Left lobe of liver (tissue), 2 donors: ENCODE data around the gene UBE2I. TPM values are rescaled to one million over a fixed set of nuclear protein-coding genes. Genes with fewer than 3 reads are reported as not detected.

Experiments used
- ATAC-seq: fragments of 200-7000 bp; cut with Tn5 transposase; one replicate; pipeline ENCODE4 v1.9.1; 2020; ENCODE audit warnings: mild to moderate bottlenecking, moderate library complexity
- DNase-seq: peaks from one replicate; pipeline ENCODE4 v3.0.0-alpha.2; 2020; ENCODE audit warnings: low spot score
- total RNA-seq: library from RNA; stranded (reverse); gene quantifications from one replicate; pipeline ENCODE4 v1.2.1, GENCODE V29; 2021
- donor health status: DM: no; HTN: no; CAD: no; lungs with moderate emphysema.
- donor health status: DM: no; HTN: yes; CAD: no.

UBE2I gene
- total RNA-seq, 1 donor from 2014 or later: 28.0 TPM

DNA sequence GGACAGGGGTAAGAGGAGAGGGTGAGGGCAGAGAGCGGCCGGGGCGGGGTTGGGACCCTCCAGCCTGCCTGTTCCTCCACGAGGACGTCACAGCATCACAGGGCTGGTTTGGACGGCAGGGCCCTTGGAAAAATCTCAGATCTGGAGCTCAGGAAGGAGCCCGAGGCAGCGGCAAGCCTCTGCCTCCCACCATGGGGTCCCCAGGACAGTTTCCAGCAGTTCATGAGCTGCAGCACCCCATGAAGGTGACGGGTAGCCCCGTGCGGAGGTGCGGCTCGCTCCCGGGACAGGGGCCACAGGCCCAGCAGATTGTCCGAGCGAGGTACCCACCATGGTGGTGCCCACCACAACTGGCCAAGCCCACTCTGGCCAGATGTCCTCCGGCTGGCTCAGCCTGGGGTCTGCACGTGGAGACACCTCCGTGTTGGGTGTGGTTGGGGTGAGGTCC lies 32.3 kb upstream of the UBE2I start:
- DNase-seq (no peak), ATAC-seq (no peak)

DNA sequence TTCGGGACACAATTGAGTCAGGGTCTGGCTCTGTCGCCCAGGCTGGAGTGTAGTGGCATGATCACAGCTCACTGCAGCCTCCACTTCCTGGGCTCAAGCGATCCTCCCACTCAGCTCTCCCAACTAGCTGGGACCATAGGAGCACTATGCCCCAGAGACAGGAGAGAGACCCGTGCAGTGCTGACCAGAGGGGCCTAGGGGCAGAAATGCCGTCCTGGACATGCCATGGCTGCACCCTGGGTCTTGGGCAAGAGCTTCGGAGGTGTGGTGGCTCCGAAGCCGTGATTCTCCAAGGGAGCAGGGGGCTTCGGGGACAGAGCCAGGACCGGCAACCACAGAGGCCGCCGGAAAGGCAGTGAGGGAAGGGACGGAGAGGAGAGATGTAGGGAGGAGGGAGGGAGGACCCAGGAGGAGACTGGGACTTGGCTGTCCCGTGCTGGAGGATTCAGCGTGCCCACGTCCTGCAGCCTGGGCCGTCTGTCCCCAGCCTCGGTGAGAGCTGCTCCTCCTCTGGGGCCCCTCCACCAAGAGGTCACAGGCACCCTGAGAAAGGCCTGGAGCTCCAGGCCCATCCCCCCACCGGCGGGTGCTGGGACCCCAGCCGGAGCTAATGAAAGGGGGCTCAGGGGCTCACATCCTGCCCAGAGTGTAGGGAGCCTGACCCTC lies 31.7 kb upstream of the UBE2I start:
- DNase-seq (no peak), ATAC-seq (no peak)

DNA sequence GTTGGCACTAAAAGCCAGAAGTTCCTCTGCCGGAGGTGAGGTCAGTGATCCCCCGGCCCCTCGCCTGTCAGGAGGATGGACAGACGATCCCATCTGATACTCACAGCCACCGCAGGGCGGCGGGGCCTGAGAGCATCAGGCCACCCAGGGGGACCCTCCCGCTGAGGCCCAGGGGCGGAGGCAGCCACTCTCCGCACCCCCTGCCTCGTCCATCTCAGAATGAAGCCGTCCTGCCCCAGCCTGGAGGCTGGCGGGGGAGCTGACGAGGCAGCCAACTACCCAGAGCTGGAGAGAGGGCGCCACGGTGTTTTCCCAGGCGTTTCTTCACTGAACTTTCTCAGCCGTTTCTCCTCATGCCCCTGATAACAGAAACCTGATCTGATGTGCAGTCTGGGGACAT lies 31.0 kb upstream of the UBE2I start:
- no peak for ATAC-seq
- DNase-seq: no peak

DNA sequence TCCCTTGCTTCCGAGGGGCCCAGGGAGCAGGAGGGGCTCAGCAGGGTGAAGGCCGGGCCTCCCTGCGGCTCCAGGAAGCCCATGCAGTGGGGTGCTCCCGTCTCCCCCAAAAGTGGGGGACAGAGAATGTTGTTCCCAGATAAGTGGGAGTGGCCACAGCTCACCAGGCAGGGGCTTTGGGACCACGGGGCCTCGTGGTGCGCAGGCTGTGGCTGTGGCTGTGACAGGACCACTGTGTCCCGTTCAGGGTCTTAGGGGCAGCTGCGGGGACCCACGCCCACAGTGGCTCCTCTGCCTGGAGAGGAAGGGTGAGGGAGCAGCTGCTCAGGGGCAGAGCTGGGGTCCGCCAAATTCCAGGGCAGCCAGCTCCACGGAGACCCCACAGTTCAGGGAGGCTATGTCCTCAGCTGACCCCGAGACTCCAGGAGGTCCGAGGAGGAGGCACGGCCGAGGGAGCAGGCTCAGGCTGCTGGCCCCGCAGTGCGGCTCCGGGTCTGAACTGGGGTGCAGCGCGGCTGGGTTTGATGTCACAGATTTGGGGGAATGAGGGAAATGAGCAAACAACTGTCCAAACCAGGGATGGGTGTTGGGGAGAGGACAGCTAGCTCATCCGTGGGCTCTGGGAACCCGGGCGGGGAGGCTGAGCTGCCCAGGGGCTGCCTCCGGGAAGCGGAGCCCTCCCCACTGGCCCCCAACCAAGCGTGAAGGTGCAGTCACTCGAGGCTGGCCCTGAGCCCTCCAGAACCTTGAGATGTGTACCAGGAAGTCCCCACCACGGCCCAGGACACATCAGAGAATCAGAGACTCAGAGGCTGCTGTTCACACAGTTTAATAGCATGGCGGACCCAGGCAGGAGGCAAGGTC lies 30.1 kb upstream of the UBE2I start:
- DNase-seq: no peak

DNA sequence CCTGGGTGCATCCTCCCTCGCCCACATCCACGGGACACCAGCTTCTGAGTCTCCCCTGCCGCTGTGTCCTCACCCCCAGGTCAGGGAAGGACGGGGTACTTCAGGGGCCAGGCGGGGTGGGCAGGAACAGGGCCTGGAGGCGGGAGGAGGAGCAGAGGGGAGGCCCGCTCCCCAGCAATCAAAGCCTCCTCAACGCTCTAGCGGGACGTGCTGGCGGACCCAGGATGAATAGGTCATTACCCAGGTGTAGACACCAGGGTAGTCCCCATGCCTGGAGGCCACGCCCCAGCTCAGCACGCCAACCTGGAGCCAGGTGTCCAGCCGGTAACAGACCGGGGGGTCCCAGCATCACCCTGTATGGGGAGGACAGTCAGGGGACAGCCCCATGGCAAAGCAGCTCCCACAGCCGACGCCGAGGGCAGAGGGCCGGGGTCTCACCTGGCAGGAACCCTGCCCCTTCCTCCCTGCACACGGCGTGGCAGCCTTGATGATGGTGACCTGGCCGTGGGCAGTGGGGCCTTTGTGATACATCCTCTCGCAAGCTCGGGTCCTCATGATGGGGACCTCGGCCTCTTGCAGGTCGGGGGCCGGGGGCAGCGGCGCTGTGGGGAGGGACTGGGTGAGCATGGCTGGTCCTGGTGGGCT lies 29.4 kb upstream of the UBE2I start:
- no peak for ATAC-seq
- DNase-seq: no peak

More for the DNA sequence above, 30.1 kb upstream of the UBE2I start:
- no peak for ATAC-seq

DNA sequence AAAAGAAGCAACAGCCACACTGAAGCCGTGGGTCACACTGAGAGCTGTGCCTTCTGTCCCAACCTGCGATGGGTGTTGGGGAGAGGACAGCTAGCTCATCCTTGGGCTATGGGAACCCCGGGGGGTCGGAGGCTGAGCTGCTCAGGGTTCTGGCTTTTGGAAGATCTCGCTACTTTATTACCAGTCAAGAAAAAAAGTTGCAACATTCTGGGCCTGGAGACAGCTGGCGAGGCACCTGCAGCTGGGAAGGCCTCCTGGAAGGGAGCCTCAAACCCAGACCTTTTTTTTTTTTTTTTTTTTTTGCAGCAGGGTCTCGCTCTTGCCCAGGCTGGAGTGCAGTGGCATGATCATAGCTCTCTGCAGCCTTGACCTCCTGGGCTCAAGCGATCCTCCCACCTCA lies 28.7 kb upstream of the UBE2I start:
- ATAC-seq (no peak), DNase-seq (no peak)

DNA sequence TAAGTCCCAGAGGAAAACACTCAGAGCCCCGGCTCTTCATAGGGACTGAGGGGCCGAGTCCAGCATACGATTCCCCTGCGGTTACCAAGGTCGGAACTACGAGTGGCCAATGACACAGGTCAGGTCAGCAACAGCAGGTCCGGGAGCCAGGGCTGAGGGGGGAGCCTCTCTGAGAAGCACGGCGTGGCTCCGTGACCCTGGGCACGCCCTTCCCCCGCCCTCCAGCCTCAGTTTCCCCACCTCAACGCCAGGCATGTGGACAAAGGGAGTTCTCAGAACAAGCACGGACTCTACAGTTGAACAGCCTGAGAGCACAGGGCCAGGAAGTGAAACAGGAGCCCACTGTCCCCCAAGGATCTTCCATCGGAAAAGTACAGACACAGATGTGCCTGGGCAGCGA lies 27.9 kb upstream of the UBE2I start:
- ATAC-seq: no peak

DNA sequence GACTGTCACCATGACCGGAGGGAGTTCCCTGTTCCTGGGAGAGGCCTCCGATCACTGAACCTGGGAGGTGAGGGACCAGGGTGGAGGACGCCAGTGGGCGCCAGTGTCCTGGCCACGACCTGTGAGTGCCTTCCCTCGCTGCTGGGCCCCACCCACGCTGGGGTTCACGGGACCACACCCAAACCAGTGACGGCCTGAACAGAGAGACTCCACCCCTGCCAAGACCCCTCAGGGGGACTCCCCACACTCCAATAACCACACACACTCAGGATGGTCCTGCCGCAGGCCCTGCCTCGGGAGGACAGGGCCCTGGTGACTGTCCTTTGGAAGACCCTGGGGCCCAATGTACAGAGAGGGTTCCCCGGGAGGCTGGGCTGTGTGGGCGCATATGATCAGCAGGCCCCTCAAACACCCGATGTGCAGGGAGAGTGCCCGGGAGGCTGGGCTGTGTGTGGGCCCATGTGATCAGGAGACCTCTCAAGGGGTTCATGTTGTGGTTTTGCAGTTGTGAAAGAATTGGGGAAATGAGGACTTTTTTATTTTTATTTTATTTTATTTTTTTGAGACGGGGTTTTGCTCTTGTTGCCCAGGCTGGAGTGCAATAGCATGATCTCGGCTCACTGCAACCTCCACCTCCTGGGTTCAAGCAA lies 27.0 kb upstream of the UBE2I start:
- DNase-seq (no peak), ATAC-seq (no peak)

More for the DNA sequence above, 27.9 kb upstream of the UBE2I start:
- no peak for DNase-seq

DNA sequence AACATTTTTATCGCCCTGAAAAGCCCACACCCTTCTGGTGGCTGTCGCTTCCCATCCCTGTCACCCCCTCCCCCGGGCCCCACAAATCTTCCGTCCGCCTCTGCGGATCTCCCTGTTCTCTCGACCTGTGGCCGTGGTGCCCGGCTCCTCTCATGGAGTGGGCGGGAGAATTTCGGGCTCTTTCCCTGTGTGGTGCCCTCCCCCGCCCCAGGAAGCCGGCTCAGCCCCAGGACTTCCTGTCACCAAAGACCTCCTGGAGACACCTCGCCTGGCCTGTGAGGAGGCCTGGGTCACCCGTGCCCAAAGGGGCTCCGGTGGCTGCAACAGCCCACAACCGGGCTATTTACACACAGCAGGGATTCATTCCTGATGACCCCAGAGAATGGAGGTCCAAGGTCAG lies 26.1 kb upstream of the UBE2I start:
- no peak for ATAC-seq
- DNase-seq: no peak

DNA sequence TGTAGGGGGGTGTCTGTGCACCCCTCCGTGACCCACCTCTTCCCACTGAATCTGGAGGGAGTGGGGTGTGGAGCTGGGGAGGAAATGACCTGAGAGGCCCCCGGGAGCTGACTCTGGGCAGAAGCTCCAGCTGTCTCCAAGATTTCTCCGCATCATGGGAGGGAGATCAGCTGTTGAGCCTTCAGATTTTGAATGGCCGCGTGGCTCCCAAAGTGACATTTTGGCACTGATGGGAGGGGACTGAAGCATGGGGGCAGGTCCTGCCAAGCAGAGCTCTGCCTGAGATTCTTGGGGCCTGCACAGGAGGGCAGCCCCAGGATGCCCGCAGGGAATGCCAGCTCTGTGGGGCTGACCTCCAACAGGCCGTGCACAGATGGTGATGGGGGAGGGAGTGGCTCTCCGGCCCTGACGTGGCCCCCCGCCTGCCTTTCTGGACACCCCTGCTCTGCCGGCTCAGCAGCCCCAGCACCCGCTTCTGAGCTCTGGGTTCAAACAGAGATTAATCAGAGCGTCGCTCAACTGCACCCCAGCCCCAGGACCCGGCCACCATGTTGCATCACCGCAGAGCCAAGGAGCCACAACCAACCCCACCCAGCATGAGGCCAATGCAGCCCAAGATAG lies 25.3 kb upstream of the UBE2I start:
- DNase-seq: no peak
- ATAC-seq: no peak

DNA sequence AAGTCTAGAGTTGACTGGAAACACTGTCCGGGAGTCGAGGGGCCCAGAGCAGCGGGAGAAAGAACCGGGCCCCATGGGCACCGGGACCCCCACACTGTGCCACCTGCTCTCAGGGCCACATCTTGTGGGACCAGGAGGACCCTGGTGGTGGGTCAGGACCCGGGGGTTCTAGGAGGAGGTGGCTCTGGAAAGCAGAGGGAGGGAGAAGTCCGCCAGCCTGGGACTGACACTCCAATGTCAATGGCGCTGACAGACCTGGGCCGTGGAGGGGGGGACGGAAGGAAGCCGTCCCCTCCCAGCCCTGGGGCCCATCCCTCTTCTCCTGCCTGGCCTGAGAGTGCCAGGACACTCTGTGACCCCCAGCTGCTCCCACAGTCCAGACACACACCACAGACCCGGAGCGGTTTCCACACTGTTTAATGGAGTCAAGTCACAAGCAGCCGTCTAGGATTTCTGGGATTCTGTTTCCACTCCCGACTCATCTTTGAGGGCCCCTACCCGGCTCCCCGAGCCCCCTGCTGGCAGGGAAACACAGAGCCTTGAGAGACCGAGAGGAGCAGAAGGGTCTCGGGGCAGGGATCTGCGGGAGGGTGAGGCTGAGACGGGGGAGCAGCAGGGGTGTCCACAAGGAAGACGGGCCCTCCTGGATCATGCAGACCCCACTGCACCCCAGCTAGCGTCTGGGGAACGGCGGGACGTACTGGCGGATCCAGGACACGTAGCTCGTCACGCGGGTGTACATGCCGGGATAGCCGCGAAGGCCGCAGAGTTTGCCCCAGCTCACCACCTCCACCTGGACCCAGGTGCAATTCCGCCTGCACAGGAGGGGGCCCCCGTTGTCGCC lies 23.5 kb upstream of the UBE2I start:
- DNase-seq (no peak), ATAC-seq (no peak)

DNA sequence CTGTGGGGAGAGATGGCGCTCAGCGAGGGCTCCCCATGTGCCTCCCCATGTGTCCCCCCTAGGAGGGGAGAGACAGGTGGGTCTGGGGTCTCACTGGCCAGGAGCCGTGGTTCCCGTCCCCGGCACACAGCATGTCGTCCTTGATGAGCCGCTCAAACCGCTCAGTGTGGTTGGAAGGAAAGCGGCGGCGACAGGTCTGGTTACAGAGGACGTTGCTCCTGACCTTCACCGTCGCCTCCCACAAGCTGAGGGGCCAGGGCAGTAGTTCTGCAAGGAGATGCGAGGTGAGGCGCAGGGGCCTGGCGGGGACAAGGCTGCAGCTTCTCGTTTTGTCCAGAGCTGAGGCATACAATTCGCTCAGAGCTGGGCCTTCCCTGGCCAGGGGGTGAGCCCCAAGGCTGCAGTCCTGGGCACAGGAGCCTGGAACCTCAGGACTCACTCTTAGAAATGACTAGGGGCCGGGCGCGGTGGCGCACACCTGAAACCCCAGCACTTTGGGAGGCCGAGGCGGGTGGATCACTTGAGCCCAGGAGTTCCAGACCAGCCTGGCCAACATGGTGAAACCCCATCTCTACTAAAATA lies 22.8 kb upstream of the UBE2I start:
- ATAC-seq (no peak), DNase-seq (peak; percentile 39)

DNA sequence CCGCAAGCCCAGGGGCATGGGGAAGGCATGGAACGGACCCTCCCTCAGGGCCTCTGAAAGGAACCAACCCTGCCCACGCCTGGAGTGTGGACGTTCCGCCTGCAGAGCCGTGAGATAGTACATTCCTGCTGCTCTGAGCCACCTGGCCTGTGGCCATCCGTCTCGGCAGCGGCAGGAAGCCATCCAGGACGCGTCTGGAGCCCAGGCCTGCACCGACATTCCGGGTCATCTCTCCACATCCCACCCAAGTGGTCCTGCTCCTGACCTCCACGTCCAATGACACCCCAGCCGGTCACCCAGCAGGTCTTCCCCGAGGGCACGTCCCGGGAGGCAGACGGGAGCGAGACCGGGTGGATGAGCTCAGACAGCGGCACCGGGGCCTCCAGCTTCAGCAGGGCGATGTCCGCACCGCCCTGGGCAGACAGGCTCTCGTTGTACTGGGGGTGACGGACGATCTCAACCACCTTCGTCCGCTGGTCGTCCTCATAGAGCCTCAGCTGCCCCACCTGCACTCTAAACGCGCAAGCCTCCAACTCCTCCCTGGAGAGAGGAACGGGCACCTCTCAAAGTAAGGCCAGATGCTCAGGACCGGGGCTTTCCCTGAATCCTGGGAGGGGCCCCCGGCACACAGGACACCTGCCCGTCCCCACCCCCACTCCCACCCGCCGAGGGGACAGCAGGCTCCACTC lies 21.3 kb upstream of the UBE2I start:
- ATAC-seq (no peak), DNase-seq (peak; percentile 38)

DNA sequence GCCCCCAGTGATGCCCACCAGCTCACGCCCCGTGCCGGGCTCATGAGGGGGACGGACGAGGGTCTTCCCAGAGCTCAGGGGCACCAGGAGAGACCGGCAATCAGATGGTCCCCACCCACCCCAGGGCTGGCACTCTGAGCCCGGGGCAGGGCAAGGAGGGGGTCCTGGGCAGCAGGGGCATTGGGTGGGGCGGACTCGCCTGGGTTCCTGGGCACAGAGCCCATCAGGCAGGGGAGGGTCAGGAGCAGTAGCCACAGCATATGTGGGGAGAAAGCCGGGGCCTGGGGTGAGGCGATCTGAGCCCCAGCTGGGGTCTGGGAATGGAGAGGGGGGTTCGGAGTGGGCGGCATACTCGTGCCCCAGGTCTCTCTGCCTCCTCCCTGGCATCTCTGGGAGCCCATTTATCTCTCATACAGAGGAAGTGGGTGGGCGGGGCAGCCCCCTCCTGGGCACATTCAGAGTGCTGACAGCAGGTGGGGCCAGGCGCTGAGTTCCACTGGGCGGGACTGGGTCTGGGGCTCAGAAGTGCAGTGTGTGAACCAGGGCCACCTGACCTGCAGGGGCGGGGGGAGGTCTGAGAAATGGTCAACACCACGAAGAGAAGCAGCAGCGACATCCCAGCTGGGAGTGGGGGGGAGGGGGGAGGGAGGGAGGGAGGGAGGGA lies 20.5 kb upstream of the UBE2I start:
- no peak for ATAC-seq
- peak; percentile 44 for DNase-seq

DNA sequence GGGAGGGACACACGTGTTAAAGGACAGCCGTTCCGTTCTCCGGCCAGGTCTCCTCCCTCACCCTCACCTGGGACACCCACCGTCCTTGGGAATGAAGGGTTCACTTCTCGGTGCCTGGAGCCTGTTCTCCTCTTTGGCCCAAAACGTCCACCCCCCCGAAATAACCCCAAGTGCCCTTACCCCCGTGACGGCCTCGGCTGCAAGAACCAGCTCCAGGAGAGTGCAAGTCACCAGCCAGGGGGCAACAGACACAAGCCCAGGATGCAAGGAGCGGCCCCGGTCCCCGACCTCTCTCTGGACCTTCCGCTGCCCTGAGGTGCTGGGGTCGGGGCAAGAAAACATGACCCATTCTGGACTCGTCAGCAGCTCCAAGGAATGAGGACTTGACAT lies 20.0 kb upstream of the UBE2I start:
- peak; percentile 44 for DNase-seq
- no peak for ATAC-seq

DNA sequence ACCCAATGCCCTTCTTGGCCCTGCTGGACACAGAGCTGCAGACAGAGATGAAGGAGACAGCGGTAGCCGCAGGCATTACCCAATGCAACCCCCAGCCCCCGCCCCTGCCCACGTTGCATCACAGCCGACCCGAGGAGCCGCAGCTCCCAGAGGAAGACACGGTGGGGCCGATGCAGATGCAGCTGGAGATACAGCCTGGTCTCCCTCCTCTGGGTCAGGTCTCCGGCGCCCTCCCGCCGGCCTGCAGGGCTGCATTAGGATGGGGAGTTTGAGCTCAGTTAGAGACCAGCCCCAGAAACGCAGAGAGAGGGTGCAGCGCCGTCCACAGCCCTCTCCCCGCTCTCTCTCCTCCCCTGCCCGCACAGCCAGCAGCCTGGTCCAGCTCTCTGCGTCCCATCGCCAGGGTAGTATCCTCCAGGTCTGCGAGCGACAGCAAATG lies 19.4 kb upstream of the UBE2I start:
- peak; percentile 46 for DNase-seq
- ATAC-seq: no peak

DNA sequence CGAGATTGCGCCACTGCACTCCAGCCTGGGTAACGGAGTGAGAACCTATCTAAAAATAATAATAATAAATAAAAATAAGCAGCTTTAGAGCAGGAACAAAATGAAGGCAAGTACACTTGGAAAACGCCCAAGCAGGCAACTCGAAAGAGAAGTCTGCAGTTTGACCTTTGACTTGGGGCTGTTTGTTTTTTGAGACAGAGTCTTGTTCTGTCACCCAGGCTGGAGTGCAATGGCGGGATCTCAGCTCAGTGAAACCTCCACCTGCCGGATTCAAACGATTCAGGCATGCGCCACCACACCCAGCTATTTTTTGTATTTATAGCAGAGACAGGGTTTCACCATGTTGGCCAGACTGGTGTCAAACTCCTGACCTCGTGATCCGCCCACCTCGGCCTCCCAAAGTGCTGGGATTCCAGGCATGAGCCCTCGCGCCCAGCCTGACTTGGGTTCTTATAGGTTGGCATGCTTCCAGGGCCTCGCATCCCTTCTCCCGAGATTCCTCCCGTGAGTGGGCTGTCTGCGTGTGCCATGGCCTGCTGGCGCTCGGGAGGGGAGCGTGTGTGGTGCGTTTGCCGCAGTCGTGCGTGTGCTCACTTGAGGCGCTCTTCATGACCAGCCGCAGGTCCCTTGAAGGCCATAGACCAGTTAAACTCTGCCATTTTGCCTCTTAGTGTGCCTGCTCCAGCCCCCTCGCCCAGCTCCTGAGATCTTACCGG lies 18.4 kb upstream of the UBE2I start:
- peak; percentile 70 for DNase-seq
- peak; percentile 80 for ATAC-seq

DNA sequence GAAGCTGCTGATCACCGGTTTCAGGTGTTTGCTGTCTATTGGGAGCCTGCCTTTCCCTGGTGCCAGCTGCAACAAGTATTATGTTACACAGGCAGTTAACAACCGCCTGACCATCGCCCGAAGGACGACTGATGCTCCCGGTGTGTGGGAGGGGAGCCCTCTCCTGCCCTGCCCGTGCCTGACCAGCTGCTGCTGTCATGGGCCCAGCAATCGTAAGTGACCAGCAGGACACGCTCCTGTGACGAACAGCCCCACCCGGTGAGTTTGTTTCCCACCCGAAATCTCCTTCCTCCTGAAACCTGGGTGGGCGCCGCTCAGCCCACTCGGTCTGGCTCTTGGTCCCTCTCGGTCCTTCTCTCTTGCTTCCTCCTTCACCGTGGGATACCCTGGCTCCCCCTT lies 17.9 kb upstream of the UBE2I start:
- ATAC-seq: peak; percentile 75
- no peak for DNase-seq
